Measurements from ENCODE around the gene HCN2.

DNA sequence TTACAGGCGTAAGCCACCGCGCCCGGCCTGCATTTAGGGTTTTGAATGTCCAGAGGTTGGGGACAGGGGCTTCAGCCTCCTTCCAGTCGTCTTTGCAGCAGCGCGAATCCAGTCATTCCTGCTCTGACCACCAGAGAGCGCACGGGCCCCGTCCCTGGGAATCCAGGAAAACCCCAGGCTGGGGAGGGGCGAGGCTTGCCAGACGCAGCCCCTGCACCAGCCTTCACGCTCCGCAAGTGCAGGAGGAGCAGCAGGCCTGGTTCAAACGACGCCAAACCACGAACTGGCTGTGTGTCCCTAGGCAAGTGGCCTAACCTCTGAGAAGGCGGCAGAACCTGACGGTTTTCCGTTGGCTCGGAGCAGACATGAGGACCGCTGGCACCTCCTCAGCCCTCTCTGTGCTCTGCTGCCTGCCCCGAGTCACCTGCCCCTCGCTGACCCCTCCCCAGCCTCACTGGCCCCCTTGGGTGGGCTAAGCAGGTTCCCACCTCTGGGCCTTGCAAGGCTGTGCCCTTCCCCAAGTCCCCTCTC is 75.3 kb downstream of the HCN2 start:
- no peak for TF ChIP-seq REPIN1 (tag by site-specific recombination; IDR thresholded peaks at IDR 0.05; ENCODE audit: low read depth)
- no peak for TF ChIP-seq ZNF530 (tag by site-specific recombination; IDR thresholded peaks at IDR 0.05; ENCODE audit: low read depth)
- TF ChIP-seq, protein P1, sequence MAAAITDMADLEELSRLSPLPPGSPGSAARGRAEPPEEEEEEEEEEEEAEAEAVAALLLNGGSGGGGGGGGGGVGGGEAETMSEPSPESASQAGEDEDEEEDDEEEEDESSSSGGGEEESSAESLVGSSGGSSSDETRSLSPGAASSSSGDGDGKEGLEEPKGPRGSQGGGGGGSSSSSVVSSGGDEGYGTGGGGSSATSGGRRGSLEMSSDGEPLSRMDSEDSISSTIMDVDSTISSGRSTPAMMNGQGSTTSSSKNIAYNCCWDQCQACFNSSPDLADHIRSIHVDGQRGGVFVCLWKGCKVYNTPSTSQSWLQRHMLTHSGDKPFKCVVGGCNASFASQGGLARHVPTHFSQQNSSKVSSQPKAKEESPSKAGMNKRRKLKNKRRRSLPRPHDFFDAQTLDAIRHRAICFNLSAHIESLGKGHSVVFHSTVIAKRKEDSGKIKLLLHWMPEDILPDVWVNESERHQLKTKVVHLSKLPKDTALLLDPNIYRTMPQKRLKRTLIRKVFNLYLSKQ (tag by site-specific recombination; IDR thresholded peaks at IDR 0.05; ENCODE audit: borderline replicate concordance): no peak
- TF ChIP-seq, protein P2, sequence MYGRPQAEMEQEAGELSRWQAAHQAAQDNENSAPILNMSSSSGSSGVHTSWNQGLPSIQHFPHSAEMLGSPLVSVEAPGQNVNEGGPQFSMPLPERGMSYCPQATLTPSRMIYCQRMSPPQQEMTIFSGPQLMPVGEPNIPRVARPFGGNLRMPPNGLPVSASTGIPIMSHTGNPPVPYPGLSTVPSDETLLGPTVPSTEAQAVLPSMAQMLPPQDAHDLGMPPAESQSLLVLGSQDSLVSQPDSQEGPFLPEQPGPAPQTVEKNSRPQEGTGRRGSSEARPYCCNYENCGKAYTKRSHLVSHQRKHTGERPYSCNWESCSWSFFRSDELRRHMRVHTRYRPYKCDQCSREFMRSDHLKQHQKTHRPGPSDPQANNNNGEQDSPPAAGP (tag by site-specific recombination; IDR thresholded peaks at IDR 0.05): no peak; the same call in 1 of the 2 replicates
- TF ChIP-seq ZFP3 (tag by site-specific recombination; IDR thresholded peaks at IDR 0.05; ENCODE audit: low read depth): no peak
- TF ChIP-seq, protein P3, sequence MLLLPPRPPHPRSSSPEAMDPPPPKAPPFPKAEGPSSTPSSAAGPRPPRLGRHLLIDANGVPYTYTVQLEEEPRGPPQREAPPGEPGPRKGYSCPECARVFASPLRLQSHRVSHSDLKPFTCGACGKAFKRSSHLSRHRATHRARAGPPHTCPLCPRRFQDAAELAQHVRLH (tag by site-specific recombination; IDR thresholded peaks at IDR 0.05): no peak
- no peak for TF ChIP-seq ZEB2 (tag by site-specific recombination; IDR thresholded peaks at IDR 0.05)
- TF ChIP-seq, protein P4, sequence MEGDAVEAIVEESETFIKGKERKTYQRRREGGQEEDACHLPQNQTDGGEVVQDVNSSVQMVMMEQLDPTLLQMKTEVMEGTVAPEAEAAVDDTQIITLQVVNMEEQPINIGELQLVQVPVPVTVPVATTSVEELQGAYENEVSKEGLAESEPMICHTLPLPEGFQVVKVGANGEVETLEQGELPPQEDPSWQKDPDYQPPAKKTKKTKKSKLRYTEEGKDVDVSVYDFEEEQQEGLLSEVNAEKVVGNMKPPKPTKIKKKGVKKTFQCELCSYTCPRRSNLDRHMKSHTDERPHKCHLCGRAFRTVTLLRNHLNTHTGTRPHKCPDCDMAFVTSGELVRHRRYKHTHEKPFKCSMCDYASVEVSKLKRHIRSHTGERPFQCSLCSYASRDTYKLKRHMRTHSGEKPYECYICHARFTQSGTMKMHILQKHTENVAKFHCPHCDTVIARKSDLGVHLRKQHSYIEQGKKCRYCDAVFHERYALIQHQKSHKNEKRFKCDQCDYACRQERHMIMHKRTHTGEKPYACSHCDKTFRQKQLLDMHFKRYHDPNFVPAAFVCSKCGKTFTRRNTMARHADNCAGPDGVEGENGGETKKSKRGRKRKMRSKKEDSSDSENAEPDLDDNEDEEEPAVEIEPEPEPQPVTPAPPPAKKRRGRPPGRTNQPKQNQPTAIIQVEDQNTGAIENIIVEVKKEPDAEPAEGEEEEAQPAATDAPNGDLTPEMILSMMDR (tag by site-specific recombination; IDR thresholded peaks at IDR 0.05): peak; percentile 84
- TF ChIP-seq, protein P5, sequence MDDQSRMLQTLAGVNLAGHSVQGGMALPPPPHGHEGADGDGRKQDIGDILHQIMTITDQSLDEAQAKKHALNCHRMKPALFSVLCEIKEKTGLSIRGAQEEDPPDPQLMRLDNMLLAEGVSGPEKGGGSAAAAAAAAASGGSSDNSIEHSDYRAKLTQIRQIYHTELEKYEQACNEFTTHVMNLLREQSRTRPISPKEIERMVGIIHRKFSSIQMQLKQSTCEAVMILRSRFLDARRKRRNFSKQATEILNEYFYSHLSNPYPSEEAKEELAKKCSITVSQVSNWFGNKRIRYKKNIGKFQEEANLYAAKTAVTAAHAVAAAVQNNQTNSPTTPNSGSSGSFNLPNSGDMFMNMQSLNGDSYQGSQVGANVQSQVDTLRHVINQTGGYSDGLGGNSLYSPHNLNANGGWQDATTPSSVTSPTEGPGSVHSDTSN (CRISPR knock-in tag; IDR thresholded peaks at IDR 0.05): no peak
- TF ChIP-seq, protein P6, sequence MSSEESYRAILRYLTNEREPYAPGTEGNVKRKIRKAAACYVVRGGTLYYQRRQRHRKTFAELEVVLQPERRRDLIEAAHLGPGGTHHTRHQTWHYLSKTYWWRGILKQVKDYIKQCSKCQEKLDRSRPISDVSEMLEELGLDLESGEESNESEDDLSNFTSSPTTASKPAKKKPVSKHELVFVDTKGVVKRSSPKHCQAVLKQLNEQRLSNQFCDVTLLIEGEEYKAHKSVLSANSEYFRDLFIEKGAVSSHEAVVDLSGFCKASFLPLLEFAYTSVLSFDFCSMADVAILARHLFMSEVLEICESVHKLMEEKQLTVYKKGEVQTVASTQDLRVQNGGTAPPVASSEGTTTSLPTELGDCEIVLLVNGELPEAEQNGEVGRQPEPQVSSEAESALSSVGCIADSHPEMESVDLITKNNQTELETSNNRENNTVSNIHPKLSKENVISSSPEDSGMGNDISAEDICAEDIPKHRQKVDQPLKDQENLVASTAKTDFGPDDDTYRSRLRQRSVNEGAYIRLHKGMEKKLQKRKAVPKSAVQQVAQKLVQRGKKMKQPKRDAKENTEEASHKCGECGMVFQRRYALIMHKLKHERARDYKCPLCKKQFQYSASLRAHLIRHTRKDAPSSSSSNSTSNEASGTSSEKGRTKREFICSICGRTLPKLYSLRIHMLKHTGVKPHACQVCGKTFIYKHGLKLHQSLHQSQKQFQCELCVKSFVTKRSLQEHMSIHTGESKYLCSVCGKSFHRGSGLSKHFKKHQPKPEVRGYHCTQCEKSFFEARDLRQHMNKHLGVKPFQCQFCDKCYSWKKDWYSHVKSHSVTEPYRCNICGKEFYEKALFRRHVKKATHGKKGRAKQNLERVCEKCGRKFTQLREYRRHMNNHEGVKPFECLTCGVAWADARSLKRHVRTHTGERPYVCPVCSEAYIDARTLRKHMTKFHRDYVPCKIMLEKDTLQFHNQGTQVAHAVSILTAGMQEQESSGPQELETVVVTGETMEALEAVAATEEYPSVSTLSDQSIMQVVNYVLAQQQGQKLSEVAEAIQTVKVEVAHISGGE (tag by site-specific recombination; conservative IDR thresholded peaks at IDR 0.05; ENCODE audit: low read depth): no peak
- TF ChIP-seq, protein P7, sequence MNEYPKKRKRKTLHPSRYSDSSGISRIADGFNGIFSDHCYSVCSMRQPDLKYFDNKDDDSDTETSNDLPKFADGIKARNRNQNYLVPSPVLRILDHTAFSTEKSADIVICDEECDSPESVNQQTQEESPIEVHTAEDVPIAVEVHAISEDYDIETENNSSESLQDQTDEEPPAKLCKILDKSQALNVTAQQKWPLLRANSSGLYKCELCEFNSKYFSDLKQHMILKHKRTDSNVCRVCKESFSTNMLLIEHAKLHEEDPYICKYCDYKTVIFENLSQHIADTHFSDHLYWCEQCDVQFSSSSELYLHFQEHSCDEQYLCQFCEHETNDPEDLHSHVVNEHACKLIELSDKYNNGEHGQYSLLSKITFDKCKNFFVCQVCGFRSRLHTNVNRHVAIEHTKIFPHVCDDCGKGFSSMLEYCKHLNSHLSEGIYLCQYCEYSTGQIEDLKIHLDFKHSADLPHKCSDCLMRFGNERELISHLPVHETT (tag by site-specific recombination; IDR thresholded peaks at IDR 0.05): peak; percentile 21; the same call in 1 of the 2 replicates
